MM.1S (cell line): ENCODE data around the gene DHRSX.

Source experiments
- CTCF ChIP-seq: fragments of 300-600 bp; sonication (generic); IDR thresholded peaks from 2 replicates; pipeline ENCODE4 v1.5.1; 2016; ENCODE audit warnings: antibody characterized with exemption, low read length, mixed read lengths
- EZH2 ChIP-seq: fragments of 300-600 bp; sonication (generic); optimal IDR thresholded peaks from 2 replicates; pipeline ENCODE3; 2017; ENCODE audit warnings: low read depth, mild to moderate bottlenecking, antibody characterized with exemption, low read length, mixed read lengths
- EZH2phosphoT487 ChIP-seq: fragments of 300-600 bp; sonication (generic); IDR thresholded peaks from 2 replicates; pipeline ENCODE4 v1.6.1; 2018; ENCODE audit warnings: antibody characterized with exemption, low read length

- no peak for TF ChIP-seq CTCF
- TF ChIP-seq EZH2, result no peak
- TF ChIP-seq EZH2phosphoT487, result no peak
These were observed 83.7 kb downstream of the DHRSX start for GRCh38 chrX:2416851-2417604.
